ENCODE results near the gene OR51Q1.

OR51Q1 gene

GRCh38 chr11:5421811-5422210 is at the start of gene OR51Q1:
Gene OR51Q1, plus strand, starts transcription at chr11:5422111. Its CDS starts 90 bp downstream, at chr11:5422201.
- H3K4me3 Mint-ChIP-seq = no peak within 1 kb of the TSS
- peaks cover 29% of the 10 kb centered on the region for H3K27me3 Mint-ChIP-seq
- no peak within 1 kb of the TSS for H3K27ac Mint-ChIP-seq (ENCODE audit: low read depth)
- ATAC-seq (replicated peaks; ENCODE audit: extremely low read depth, poor library complexity, severe bottlenecking) (no peak), DNase-seq (ENCODE audit: low spot score in 2 of 2) (no peak)
- peaks cover 6% of the 10 kb centered on the region for H3K9me3 Mint-ChIP-seq
- H3K36me3 Mint-ChIP-seq (ENCODE audit: insufficient read depth) = no peaks in the 10 kb centered on the region
- H3K4me1 Mint-ChIP-seq = no peaks in the 10 kb centered on the region

- ATAC-seq (replicated peaks; ENCODE audit: extremely low read depth, poor library complexity, severe bottlenecking) = no peak
- DNase-seq (ENCODE audit: low spot score in 2 of 2) = no peak
Measured at GRCh38 chr11:5380740-5381342, 41.1 kb upstream of the OR51Q1 start.

GRCh38 chr11:5383576-5383975 is 38.3 kb upstream of the OR51Q1 start, which contains the start of gene OR51M1:
Gene OR51M1, plus strand, starts transcription at chr11:5383812. Its CDS starts 5,587 bp downstream, at chr11:5389399.
- Mint-ChIP-seq H3K36me3 (ENCODE audit: insufficient read depth) (no peaks in the 10 kb centered on the region), H3K4me3 (no peak within 1 kb of the TSS)
- ATAC-seq (replicated peaks; ENCODE audit: extremely low read depth, poor library complexity, severe bottlenecking) = no peak

More at GRCh38 chr11:5380740-5381342, 41.1 kb upstream of the OR51Q1 start:
- peaks cover 17% of the 10 kb centered on the region for H3K27me3 Mint-ChIP-seq
- H3K9me3 Mint-ChIP-seq = no peaks in the 10 kb centered on the region
- H3K36me3 Mint-ChIP-seq (ENCODE audit: insufficient read depth) = no peaks in the 10 kb centered on the region
- no peaks in the 10 kb centered on the region for H3K4me1 Mint-ChIP-seq
- H3K4me3 Mint-ChIP-seq = no peak overlapping the region
- no peak overlapping the region for H3K27ac Mint-ChIP-seq (ENCODE audit: low read depth)

GRCh38 chr11:5384335-5384734 is 37.6 kb upstream of the OR51Q1 start:
- Mint-ChIP-seq H3K27ac (ENCODE audit: low read depth) (no peak overlapping the region), H3K4me1 (no peaks in the 10 kb centered on the region), H3K27me3 (peaks cover 10% of the 10 kb centered on the region), H3K9me3 (no peaks in the 10 kb centered on the region), H3K36me3 (ENCODE audit: insufficient read depth) (no peaks in the 10 kb centered on the region), H3K4me3 (no peak overlapping the region)
- ATAC-seq (replicated peaks; ENCODE audit: extremely low read depth, poor library complexity, severe bottlenecking) (no peak), DNase-seq (ENCODE audit: low spot score in 2 of 2) (no peak)

More at GRCh38 chr11:5383576-5383975, 38.3 kb upstream of the OR51Q1 start, which contains the start of gene OR51M1:
- no peak within 1 kb of the TSS for H3K27ac Mint-ChIP-seq (ENCODE audit: low read depth)
- no peak for DNase-seq (ENCODE audit: low spot score in 2 of 2)
- no peaks in the 10 kb centered on the region for H3K9me3 Mint-ChIP-seq
- H3K27me3 Mint-ChIP-seq = peaks cover 10% of the 10 kb centered on the region
- H3K4me1 Mint-ChIP-seq = no peaks in the 10 kb centered on the region

GRCh38 chr11:5390210-5390609 is 31.7 kb upstream of the OR51Q1 start:
- H3K4me3 Mint-ChIP-seq = no peak overlapping the region
- no peaks in the 10 kb centered on the region for H3K36me3 Mint-ChIP-seq (ENCODE audit: insufficient read depth)
- DNase-seq (ENCODE audit: low spot score in 2 of 2) = no peak
- no peak overlapping the region for H3K27ac Mint-ChIP-seq (ENCODE audit: low read depth)
- peaks cover 10% of the 10 kb centered on the region for H3K27me3 Mint-ChIP-seq
- no peak for ATAC-seq (replicated peaks; ENCODE audit: extremely low read depth, poor library complexity, severe bottlenecking)
- no peaks in the 10 kb centered on the region for H3K4me1 Mint-ChIP-seq
- no peaks in the 10 kb centered on the region for H3K9me3 Mint-ChIP-seq

- ATAC-seq (replicated peaks; ENCODE audit: extremely low read depth, poor library complexity, severe bottlenecking) = no peak
- Mint-ChIP-seq H3K4me3 (no peak overlapping the region), H3K4me1 (no peaks in the 10 kb centered on the region), H3K36me3 (ENCODE audit: insufficient read depth) (no peaks in the 10 kb centered on the region), H3K27ac (ENCODE audit: low read depth) (no peak overlapping the region), H3K9me3 (no peaks in the 10 kb centered on the region), H3K27me3 (peaks cover 10% of the 10 kb centered on the region)
- no peak for DNase-seq (ENCODE audit: low spot score in 2 of 2)
Measured at GRCh38 chr11:5394091-5394490, 27.8 kb upstream of the OR51Q1 start.

- no peak for DNase-seq (ENCODE audit: low spot score in 2 of 2)
- Mint-ChIP-seq H3K4me1 (no peaks in the 10 kb centered on the region), H3K27me3 (peaks cover 10% of the 10 kb centered on the region), H3K36me3 (ENCODE audit: insufficient read depth) (no peaks in the 10 kb centered on the region), H3K4me3 (no peak overlapping the region), H3K9me3 (peaks cover 10% of the 10 kb centered on the region), H3K27ac (ENCODE audit: low read depth) (no peak overlapping the region)
- ATAC-seq (replicated peaks; ENCODE audit: extremely low read depth, poor library complexity, severe bottlenecking) = no peak
Measured at GRCh38 chr11:5398936-5399335, 23.0 kb upstream of the OR51Q1 start.

GRCh38 chr11:5405173-5405572 is 16.7 kb upstream of the OR51Q1 start:
- H3K4me1 Mint-ChIP-seq = no peaks in the 10 kb centered on the region
- DNase-seq (ENCODE audit: low spot score in 2 of 2) (no peak), ATAC-seq (replicated peaks; ENCODE audit: extremely low read depth, poor library complexity, severe bottlenecking) (no peak)
- H3K9me3 Mint-ChIP-seq = peaks cover 10% of the 10 kb centered on the region
- H3K4me3 Mint-ChIP-seq = no peak overlapping the region
- no peak overlapping the region for H3K27ac Mint-ChIP-seq (ENCODE audit: low read depth)
- H3K27me3 Mint-ChIP-seq = peaks cover 36% of the 10 kb centered on the region
- no peaks in the 10 kb centered on the region for H3K36me3 Mint-ChIP-seq (ENCODE audit: insufficient read depth)

GRCh38 chr11:5420993-5421392 is 918 bp upstream of the OR51Q1 start:
- Mint-ChIP-seq H3K4me3 (no peak overlapping the region), H3K36me3 (ENCODE audit: insufficient read depth) (no peaks in the 10 kb centered on the region), H3K9me3 (peaks cover 6% of the 10 kb centered on the region), H3K4me1 (no peaks in the 10 kb centered on the region), H3K27me3 (peaks cover 29% of the 10 kb centered on the region), H3K27ac (ENCODE audit: low read depth) (no peak overlapping the region)
- DNase-seq (ENCODE audit: low spot score in 2 of 2) = no peak
- ATAC-seq (replicated peaks; ENCODE audit: extremely low read depth, poor library complexity, severe bottlenecking) = no peak

- Mint-ChIP-seq H3K4me3 (no peak overlapping the region), H3K36me3 (ENCODE audit: insufficient read depth) (no peaks in the 10 kb centered on the region), H3K9me3 (peaks cover 6% of the 10 kb centered on the region), H3K27ac (ENCODE audit: low read depth) (no peak overlapping the region), H3K4me1 (no peaks in the 10 kb centered on the region), H3K27me3 (peaks cover 29% of the 10 kb centered on the region)
- no peak for ATAC-seq (replicated peaks; ENCODE audit: extremely low read depth, poor library complexity, severe bottlenecking)
- no peak for DNase-seq (ENCODE audit: low spot score in 2 of 2)
Measured at GRCh38 chr11:5423131-5423530, 1.2 kb downstream of the OR51Q1 start.

GRCh38 chr11:5441414-5441813 is 19.5 kb downstream of the OR51Q1 start, which contains the start of gene OR51I1:
Gene OR51I1, minus strand, starts transcription at chr11:5441514. Its CDS starts 0 bp downstream, at chr11:5441514.
- Mint-ChIP-seq H3K27ac (ENCODE audit: low read depth) (no peak within 1 kb of the TSS), H3K27me3 (peaks cover 27% of the 10 kb centered on the region), H3K4me1 (no peaks in the 10 kb centered on the region)

GRCh38 chr11:5443835-5444393 is 22.0 kb downstream of the OR51Q1 start:
- H3K4me1 Mint-ChIP-seq = no peaks in the 10 kb centered on the region
- H3K27me3 Mint-ChIP-seq = peaks cover 39% of the 10 kb centered on the region
- H3K9me3 Mint-ChIP-seq = no peaks in the 10 kb centered on the region
- no peak for DNase-seq (ENCODE audit: low spot score in 2 of 2)
- H3K27ac Mint-ChIP-seq (ENCODE audit: low read depth) = no peak overlapping the region
- no peaks in the 10 kb centered on the region for H3K36me3 Mint-ChIP-seq (ENCODE audit: insufficient read depth)
- ATAC-seq (replicated peaks; ENCODE audit: extremely low read depth, poor library complexity, severe bottlenecking) = no peak
- H3K4me3 Mint-ChIP-seq = no peak overlapping the region

More at GRCh38 chr11:5441414-5441813, 19.5 kb downstream of the OR51Q1 start, which contains the start of gene OR51I1:
- Mint-ChIP-seq H3K4me3 (no peak within 1 kb of the TSS), H3K36me3 (ENCODE audit: insufficient read depth) (no peaks in the 10 kb centered on the region), H3K9me3 (no peaks in the 10 kb centered on the region)
- no peak for ATAC-seq (replicated peaks; ENCODE audit: extremely low read depth, poor library complexity, severe bottlenecking)
- no peak for DNase-seq (ENCODE audit: low spot score in 2 of 2)

GRCh38 chr11:5449023-5449422 is 27.1 kb downstream of the OR51Q1 start, which contains the start of gene OR51I2:
Gene OR51I2, plus strand, starts transcription at chr11:5449323. Its CDS starts 4,166 bp downstream, at chr11:5453489.
- H3K27me3 Mint-ChIP-seq = peaks cover 51% of the 10 kb centered on the region
- H3K4me3 Mint-ChIP-seq = no peak within 1 kb of the TSS
- ATAC-seq (replicated peaks; ENCODE audit: extremely low read depth, poor library complexity, severe bottlenecking) (no peak), DNase-seq (ENCODE audit: low spot score in 2 of 2) (no peak)
- H3K27ac Mint-ChIP-seq (ENCODE audit: low read depth) = no peak within 1 kb of the TSS
- H3K9me3 Mint-ChIP-seq = no peaks in the 10 kb centered on the region
- no peaks in the 10 kb centered on the region for H3K36me3 Mint-ChIP-seq (ENCODE audit: insufficient read depth)
- H3K4me1 Mint-ChIP-seq = no peaks in the 10 kb centered on the region
